Lung (tissue), 12 donors: ENCODE data around the gene KPNA6. TPM values are rescaled to one million over a fixed set of nuclear protein-coding genes. Genes with fewer than 3 reads are reported as not detected.
A peak's percentile ranks its signal among the peaks of the same experiment; 100 is the strongest.
"Not testable (repeated sequence)": the region's sequence is repeated elsewhere in the genome, so short reads cannot be mapped to it uniquely, and the experiment has no call there.

ENCODE experiments used
- ATAC-seq: fragments of 200-7000 bp; cut with Tn5 transposase; one replicate; pipeline ENCODE4 v1.9.1; 2020; ENCODE audit warnings: moderate number of reproducible peaks; ENCODE audit not compliant: insufficient read depth, low FRiP score
- DNase-seq, 3 donors: peaks; one replicate each; pipeline ENCODE4 v3.0.0-alpha.2; 2013 to 2017
- H3K27ac ChIP-seq, 2 donors: one replicate each; pipeline ENCODE4 v1.5.1; 2013; ENCODE audit warnings: mild to moderate bottlenecking in 2 of 2, moderate library complexity in 2 of 2, control low read depth in 1 of 2, inconsistent platforms in 1 of 2, low read depth in 1 of 2, low read length in 1 of 2
- H3K27me3 ChIP-seq, 3 donors: one replicate each; pipeline ENCODE4 v1.5.1; 2013; ENCODE audit warnings: low read length in 2 of 3; ENCODE audit not compliant: control insufficient read depth in 3 of 3, insufficient read depth in 3 of 3
- H3K36me3 ChIP-seq, 4 donors: one replicate each; pipeline ENCODE4 v1.5.1; 2013; ENCODE audit warnings: low read length in 4 of 4, mild to moderate bottlenecking in 1 of 4, moderate library complexity in 1 of 4; ENCODE audit not compliant: control insufficient read depth in 4 of 4, insufficient read depth in 4 of 4
- H3K4me1 ChIP-seq, 5 donors: one replicate each; pipeline ENCODE4 v1.5.1; 2013; ENCODE audit warnings: low read length in 5 of 5, mild to moderate bottlenecking in 2 of 5, moderate library complexity in 1 of 5; ENCODE audit not compliant: control insufficient read depth in 5 of 5, insufficient read depth in 5 of 5
- H3K4me3 ChIP-seq: one replicate; pipeline ENCODE4 v1.5.1; 2013; ENCODE audit warnings: mild to moderate bottlenecking, control low read depth, moderate library complexity
- H3K9ac ChIP-seq, 2 donors: one replicate each; pipeline ENCODE4 v1.5.1; 2013; ENCODE audit warnings: low read length in 2 of 2, control low read depth in 1 of 2; ENCODE audit not compliant: insufficient read depth in 1 of 2
- H3K9me3 ChIP-seq, 4 donors: one replicate each; pipeline ENCODE4 v1.5.1; 2013; ENCODE audit warnings: low read length in 3 of 4, mild to moderate bottlenecking in 1 of 4, moderate library complexity in 1 of 4; ENCODE audit not compliant: control insufficient read depth in 4 of 4, insufficient read depth in 3 of 4
- WGBS, 2 donors: extraction: QIAGEN DNeasy Blood & Tissue Kit; methylation state at CpG; one replicate each; pipeline ENCODE4 v1.1.7; 2013; 5-methylcytosine and 5-hydroxymethylcytosine counted together
- polyA plus RNA-seq, 2 donors: library from polyadenylated mRNA; stranded (reverse); fragments of 200-250 nt; gene quantifications; one replicate each; pipeline ENCODE4 v1.2.1, GENCODE V29; 2013
- total RNA-seq, 2 donors: library from RNA; depleted of rRNA in 1 of 2; stranded (reverse); fragments of >200 nt in 1 of 2; gene quantifications; one replicate each; pipeline ENCODE4 v1.2.1, GENCODE V29; 2014 to 2021
- TF ChIP-seq, protein P1 (sequence below): IDR thresholded peaks from 2 replicates; pipeline ENCODE4 v1.5.1; 2012; ENCODE audit warnings: mild to moderate bottlenecking; ENCODE audit errors: control extremely low read depth, extremely low read depth
- donor health status: control.
- donor health status: control.
- donor health status: Bipolar disorder and iron deficiency.
- donor health status: healthy.
- donor health status: DM: yes; HTN: yes; CAD: no.

Gene KPNA6
- total and polyA plus RNA-seq, 4 donors: 7.9 to 54.0 (median 23.2) TPM

DNA sequence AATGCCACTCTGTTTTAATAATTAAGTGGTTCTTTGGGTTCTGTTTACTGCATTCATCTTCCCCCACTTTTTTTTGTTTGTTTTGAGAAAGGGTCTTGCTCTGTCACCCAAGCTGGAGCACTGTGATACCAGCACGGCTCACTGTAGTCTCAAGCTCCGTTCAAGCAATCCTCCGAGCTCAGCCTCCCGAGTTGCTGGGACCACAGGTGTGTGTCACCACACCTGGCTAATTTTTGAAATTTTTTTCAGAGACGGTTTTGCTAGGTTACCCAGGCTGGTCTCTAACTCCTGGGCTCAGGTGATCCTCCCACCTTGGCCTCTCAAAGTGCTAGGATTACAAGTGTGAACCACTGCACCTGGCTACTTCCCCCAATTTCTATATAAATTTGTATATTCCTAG is 29.3 kb downstream of the KPNA6 start:
- Histone ChIP-seq H3K9ac (no peak overlapping the region), H3K9me3 (no peaks in the 10 kb centered on the region), H3K27me3 (no peaks in the 10 kb centered on the region), H3K36me3 (peaks cover 0 to 4% (median 0%) of the 10 kb centered on the region in 4 donors), H3K4me1 (peaks cover 0 to 15% (median 0%) of the 10 kb centered on the region in 5 donors), H3K27ac (no peak overlapping the region), H3K4me3 (no peak overlapping the region)
- TF ChIP-seq, protein P1, sequence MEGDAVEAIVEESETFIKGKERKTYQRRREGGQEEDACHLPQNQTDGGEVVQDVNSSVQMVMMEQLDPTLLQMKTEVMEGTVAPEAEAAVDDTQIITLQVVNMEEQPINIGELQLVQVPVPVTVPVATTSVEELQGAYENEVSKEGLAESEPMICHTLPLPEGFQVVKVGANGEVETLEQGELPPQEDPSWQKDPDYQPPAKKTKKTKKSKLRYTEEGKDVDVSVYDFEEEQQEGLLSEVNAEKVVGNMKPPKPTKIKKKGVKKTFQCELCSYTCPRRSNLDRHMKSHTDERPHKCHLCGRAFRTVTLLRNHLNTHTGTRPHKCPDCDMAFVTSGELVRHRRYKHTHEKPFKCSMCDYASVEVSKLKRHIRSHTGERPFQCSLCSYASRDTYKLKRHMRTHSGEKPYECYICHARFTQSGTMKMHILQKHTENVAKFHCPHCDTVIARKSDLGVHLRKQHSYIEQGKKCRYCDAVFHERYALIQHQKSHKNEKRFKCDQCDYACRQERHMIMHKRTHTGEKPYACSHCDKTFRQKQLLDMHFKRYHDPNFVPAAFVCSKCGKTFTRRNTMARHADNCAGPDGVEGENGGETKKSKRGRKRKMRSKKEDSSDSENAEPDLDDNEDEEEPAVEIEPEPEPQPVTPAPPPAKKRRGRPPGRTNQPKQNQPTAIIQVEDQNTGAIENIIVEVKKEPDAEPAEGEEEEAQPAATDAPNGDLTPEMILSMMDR: no peak
- 92 to 96% methylated on average over 5 of the region's 5 CpGs for WGBS, 2 donors
- ATAC-seq (no peak), DNase-seq (no peak)

GRCh38 chr1:32138965-32139364 is 31.1 kb downstream of the KPNA6 start:
- peaks cover 0 to 20% (median 5%) of the 10 kb centered on the region in 5 donors for H3K4me1 ChIP-seq

DNA sequence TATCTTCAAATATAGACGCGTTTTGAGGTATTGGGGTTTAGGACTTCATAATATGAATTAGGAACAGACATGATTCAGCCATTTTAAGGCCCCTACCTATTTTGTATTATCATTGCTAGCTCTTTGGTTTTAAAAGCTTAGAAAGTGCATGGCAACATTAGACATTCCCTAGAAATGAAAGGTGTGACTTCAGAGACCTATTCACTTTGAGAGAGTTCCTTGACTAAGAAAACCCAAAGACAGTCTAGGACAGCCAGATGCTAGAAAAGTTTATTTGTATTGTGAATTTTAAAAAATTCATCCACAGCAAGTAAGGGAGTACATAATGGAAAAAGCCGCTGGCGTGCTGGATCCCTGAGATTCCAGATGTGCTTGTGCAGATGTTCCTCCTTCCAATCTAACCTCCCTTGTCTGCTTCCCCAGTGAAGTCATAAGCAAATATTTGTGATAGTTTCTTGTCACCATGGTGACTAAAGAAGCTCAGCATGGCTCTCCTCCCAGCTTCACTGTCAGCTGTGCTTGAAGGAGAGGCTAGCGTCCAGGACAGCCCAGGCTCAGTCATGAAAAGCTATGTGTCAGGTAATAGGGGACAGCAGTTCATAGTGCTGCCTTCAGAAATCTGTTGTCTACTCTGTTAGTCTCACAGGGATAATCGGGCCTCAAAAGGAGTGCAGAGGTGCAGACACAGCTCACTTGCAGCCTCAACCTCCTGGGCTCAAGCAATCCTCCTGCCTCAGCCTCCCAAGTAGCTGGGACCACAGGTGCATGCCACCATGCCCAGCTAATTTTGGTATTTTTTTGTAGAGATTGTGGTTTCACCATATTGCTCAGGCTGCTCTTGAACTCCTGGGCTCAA is 34.8 kb downstream of the KPNA6 start:
- DNase-seq: peak; percentile 81 to 90 (median 87)
- 69 to 80% methylated on average over 6 of the region's 6 CpGs for WGBS, 2 donors

More at GRCh38 chr1:32138965-32139364, 31.1 kb downstream of the KPNA6 start:
- H3K9me3 ChIP-seq: no peaks in the 10 kb centered on the region
- no peak for ATAC-seq
- H3K36me3 ChIP-seq: peaks cover 0 to 4% (median 0%) of the 10 kb centered on the region in 4 donors
- H3K4me3 ChIP-seq: no peak overlapping the region
- 72 to 74% methylated on average over 5 of the region's 5 CpGs for WGBS, 2 donors
- no peak overlapping the region for H3K9ac ChIP-seq
- H3K27me3 ChIP-seq: no peaks in the 10 kb centered on the region
- no peak overlapping the region for H3K27ac ChIP-seq
- no peak for DNase-seq
- TF ChIP-seq, protein P1: no peak

GRCh38 chr1:32143302-32143695 is 35.4 kb downstream of the KPNA6 start:
- ATAC-seq, H3K36me3 ChIP-seq, DNase-seq, H3K9ac ChIP-seq, H3K4me3 ChIP-seq, H3K9me3 ChIP-seq, H3K27me3 ChIP-seq: not testable (repeated sequence)
- peak overlapping the region in 1 of 2 donors; percentile 39 for H3K27ac ChIP-seq
- H3K4me1 ChIP-seq: peaks cover 0 to 22% (median 5%) of the 10 kb centered on the region in 5 donors
- WGBS, 2 donors: 85 to 86% methylated on average over 4 of the region's 4 CpGs

More for the DNA sequence above, 34.8 kb downstream of the KPNA6 start:
- Histone ChIP-seq H3K9me3 (peaks cover 0 to 3% (median 0%) of the 10 kb centered on the region in 4 donors), H3K4me3 (no peak overlapping the region), H3K4me1 (peaks cover 0 to 22% (median 5%) of the 10 kb centered on the region in 5 donors), H3K9ac (peak overlapping the region; percentile 3 to 34), H3K36me3 (peaks cover 0 to 5% (median under 1%) of the 10 kb centered on the region in 4 donors), H3K27me3 (no peaks in the 10 kb centered on the region), H3K27ac (peak overlapping the region in 1 of 2 donors; percentile 39)
- TF ChIP-seq, protein P1: no peak
- peak; percentile 27 for ATAC-seq
